GM21515 (cell line): ENCODE results near the gene LRBA.

Experiments used
- ATAC-seq: cut with Tn5 transposase; IDR thresholded peaks from one replicate; pipeline ENCODE4 v1.9.1; 2021; ENCODE audit not compliant: unreplicated experiment

Gene LRBA

GRCh38 chr4:150890246-150890645 lies 124.8 kb downstream of the LRBA start:
- ATAC-seq: no peak

DNA sequence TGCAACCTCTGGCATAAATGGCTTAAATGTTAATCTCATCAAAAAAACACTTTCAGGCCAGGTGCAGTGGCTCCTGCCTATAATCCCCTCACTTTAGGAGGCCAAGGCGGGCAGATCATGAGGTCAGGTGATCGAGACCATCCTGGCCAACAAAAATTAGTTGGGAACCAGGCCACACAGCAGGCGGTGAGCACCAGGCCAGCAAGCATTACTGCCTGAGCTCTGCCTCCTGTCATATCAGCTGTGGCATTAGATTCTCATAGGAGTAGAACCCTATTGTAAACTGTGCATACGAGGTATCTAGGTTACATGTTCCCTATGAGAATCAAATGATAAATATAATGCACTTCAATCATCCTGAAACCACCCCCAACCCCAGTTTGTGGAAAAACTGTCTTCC lies 125.8 kb downstream of the LRBA start:
- no peak for ATAC-seq

- no peak for ATAC-seq
These were observed 126.5 kb downstream of the LRBA start for GRCh38 chr4:150888625-150889024.

- no peak for ATAC-seq
These were observed 126.9 kb downstream of the LRBA start for GRCh38 chr4:150888217-150888616.

DNA sequence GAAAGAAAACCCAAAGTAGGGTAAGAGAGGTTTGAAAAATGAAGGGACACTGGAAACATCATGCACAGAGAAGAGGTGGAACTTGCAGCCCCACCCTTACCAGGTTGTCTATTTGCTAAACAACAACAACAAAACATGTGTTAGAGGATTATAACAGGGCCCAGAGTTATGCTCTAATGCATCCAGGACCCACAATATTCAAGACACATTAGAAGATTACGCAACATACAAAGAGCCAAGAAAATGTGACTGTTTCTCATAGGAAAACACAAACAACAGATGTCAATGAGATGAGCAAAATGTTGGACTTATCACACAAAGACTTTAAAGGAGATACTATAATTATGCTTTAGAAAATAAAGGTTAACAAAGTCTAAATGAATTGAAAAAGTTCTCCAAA lies 128.5 kb downstream of the LRBA start:
- ATAC-seq: no peak

- no peak for ATAC-seq
These were observed 130.5 kb downstream of the LRBA start for GRCh38 chr4:150884625-150885024.

DNA sequence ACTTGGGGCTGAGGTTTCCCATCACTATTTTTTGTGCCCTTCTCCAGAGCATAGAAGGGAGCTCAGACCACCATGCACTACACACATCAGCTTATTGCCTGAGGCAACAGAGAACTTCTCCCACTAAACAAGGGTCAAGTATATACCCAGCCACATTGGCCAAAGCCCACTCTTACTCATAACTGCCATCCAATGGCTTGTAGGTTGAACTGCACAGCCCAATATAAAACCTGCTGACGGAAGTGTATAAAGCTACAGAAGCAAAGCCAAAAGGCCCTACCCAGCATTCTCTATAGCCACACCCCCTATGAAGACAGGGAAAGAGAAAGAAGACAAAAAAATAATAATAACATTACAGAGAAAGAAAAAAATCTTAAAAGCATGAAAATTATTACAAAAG lies 139.7 kb downstream of the LRBA start:
- ATAC-seq: no peak

GRCh38 chr4:150874338-150875226 lies 140.5 kb downstream of the LRBA start:
- ATAC-seq: no peak

DNA sequence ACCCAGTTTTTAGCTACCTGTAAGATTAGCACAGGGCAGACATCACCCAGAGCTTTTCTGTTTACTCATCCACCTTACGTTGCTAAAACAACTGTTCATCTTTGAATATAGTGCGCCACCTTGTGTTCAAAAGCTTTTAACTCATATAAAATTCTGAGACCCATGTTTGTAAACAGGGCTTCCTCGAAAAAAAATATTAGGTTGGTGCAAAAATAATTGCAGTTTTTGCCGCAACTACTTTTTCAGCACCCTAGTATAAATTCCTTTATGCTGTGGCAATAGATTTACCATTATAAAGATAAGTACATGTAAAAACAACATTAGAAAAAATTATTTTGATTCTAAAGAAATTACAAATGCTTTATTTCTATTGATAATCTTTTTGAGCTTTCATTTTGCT lies 147.9 kb downstream of the LRBA start:
- peak; percentile 80 for ATAC-seq

DNA sequence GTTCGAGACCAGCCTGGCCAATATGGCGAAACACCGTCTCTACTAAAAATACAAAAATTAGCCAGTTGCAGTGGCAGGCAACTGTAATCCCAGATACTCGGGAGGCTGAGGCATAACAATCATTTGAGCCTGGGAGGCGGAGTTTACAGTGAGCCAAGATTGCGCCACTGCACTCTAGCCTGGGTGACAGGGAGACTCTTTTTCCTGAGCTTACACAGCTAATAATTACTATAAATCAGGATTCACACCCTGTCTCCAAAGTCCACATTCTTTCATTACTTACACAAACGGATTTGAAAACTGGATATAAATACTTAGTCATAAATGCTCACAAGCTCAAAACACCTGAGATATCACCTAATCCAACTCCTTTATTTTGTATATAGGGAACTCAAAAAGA lies 151.6 kb downstream of the LRBA start:
- no peak for ATAC-seq

DNA sequence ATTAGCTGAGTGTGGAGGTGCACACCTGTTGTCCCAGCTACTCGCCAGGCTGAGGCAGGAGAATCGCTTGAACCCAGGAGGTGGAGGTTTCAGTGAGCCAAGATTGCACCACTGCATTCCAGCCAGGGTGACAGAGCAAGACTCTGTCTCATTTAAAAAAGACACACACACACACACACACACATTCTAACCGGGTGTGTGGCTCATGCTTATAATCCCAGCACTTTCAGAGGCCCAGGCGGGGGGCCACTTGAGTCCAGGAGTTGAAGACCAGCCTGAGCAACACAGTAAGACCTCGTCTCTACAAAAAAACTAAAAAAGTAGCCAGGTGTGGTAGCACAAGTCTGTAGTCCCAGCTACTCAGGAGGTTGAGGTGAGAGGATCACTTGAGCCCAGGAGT lies 152.3 kb downstream of the LRBA start:
- ATAC-seq: no peak

GRCh38 chr4:150859453-150859852 lies 155.6 kb downstream of the LRBA start:
- ATAC-seq: no peak

DNA sequence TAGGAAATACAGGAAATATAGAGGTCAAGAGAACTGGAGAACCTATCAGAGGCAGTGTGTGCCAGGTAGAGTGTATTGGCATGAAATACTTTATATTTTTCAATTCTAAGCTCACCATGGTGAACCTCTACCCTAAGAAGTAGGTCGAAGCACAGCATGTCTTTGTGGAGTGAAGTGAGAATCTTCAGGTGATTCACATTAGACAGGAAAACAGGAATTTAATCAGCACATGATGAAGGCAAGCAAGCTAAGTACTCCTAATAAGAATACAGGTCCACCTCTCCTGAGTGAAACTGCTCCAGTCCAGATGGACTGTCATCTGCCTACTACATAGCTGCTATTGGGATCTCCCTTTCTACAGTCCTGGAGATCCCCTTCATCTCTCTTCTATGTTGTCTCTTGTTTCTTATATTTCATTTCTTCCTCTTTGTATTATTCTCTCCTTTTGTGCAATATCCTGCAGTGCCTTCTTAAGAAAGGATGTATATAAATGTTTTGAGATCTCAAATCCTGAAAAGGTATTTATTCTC lies 159.0 kb downstream of the LRBA start:
- no peak for ATAC-seq

GRCh38 chr4:150854600-150854999 lies 160.5 kb downstream of the LRBA start:
- no peak for ATAC-seq

DNA sequence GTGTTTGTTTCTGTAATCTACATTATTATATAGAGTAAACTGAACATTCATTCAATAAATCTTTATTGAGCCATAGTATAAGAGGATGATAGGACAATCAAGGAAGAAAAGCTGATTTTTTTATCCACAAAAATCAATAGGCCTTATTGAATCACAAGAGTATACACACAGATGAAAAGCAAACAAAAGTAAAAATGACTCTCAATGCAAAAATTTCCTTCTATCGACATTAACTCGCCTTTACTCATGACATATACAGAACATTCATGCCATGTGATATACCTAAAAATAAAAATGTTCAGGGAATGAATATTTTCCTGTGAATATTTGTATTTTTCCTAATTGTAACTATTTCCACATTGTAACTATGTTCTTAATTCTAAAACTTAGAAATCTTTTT lies 161.2 kb downstream of the LRBA start:
- ATAC-seq: no peak

DNA sequence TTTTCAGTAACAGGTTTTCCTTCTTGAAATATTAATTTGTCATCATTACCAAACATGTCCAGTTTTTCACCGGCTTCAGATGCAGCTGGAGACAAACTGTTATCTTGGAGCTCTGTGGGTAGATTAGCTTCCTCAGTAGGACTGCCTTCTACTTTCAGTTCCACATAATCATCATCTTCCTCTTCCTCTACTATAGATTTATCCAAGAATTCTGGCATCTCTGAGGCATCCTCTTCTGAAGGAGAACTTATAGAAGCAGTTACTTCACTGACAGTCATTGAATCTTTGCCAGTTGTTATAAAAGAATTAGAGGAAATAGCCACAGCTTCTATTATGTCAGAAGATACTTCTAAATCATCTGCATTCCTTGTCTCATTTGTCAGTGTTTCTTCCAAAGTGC lies 162.9 kb downstream of the LRBA start:
- ATAC-seq: no peak

DNA sequence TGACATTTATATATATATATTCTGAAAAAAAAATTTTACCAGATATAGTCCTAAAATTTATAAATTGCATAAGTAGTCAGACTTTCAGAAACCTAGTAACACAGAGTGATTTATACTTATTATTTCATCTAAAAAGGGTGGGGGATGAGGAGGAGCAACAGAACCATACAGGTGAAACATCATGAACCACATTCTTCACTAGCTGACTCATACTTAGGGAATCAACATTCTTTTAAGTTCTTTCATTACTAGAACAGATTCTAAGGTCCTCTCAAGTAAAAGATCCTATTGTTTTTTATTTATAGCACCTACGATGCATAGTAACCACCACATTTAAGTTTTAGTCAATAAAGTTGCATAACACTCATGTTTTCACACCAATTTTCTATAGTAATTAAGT lies 166.1 kb downstream of the LRBA start:
- ATAC-seq: no peak

GRCh38 chr4:150828159-150828558 lies 186.9 kb downstream of the LRBA start:
- peak; percentile 93 for ATAC-seq

GRCh38 chr4:150827226-150827625 lies 187.9 kb downstream of the LRBA start:
- ATAC-seq: no peak

GRCh38 chr4:150826306-150826705 lies 188.8 kb downstream of the LRBA start:
- no peak for ATAC-seq

GRCh38 chr4:150822407-150822806 lies 192.7 kb downstream of the LRBA start:
- no peak for ATAC-seq

GRCh38 chr4:150821641-150822040 lies 193.4 kb downstream of the LRBA start:
- ATAC-seq: no peak

DNA sequence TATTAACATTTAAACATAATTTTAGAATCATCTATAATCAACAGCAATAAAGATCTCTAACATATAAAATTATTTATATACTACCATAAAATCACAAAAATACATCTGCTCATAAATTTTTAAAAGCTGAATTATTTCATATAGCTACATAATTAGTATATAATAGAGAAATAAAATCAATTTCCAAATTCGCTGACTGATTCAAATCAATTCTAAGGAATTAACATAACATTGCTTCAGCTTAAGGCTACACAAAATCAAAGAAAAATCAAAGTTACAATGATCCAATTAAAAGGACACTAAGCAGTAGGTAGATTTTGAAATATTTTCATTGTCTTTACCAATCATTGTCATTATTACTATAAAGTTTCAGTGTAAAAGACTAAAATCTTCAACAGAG lies 194.7 kb downstream of the LRBA start:
- ATAC-seq: no peak
